Measurements from ENCODE around the gene AXIN2. TPM values are rescaled to one million over a fixed set of nuclear protein-coding genes. Genes with fewer than 3 reads are reported as not detected.

AXIN2 gene
- total RNA-seq, 1 donor from 2014 or later, result 8.9 TPM

DNA sequence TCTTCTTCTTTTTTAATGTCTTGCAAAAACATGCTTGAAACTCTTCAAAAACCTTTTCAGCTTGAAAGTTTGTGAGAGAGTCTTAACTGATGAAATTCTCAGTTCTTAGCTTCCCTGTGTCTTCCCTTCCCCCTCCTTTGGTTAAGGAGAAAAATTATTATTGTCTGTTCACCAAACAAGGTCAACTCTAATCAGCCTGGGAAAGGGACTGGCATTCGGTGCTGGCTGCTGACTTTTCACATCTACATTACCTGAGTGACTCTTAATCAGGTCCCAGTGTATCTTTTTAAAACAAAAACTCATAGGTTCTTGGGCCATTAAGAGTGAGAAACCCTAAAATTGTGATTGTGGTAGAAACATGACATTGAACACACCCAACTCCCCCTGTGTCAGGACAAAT lies 39.1 kb upstream of the AXIN2 start:
- Mint-ChIP-seq H3K4me1 (ENCODE audit: low read depth, unreplicated experiment) (peaks cover 2% of the 10 kb centered on the region), H3K4me3 (ENCODE audit: unreplicated experiment) (no peak overlapping the region), H3K36me3 (ENCODE audit: low read depth, unreplicated experiment) (peaks cover 4% of the 10 kb centered on the region), H3K27me3 (ENCODE audit: low read depth, unreplicated experiment) (peaks cover 6% of the 10 kb centered on the region), H3K9me3 (ENCODE audit: unreplicated experiment) (peaks cover 2% of the 10 kb centered on the region), H3K27ac (ENCODE audit: unreplicated experiment) (no peak overlapping the region)
- H3K4me2 ChIP-seq (ENCODE audit: low read length), result no peak overlapping the region
- no peaks in the 10 kb centered on the region for H3K9me3 ChIP-seq (ENCODE audit: insufficient read depth, low read depth, low read length)
- no peaks in the 10 kb centered on the region for H3K27me3 ChIP-seq (ENCODE audit: insufficient read depth, low read length)
- no peak for DNase-seq (ENCODE audit: low read depth)
- H4K20me1 ChIP-seq (ENCODE audit: insufficient read depth, low read length), result no peaks in the 10 kb centered on the region
- H2AFZ ChIP-seq (ENCODE audit: low read depth, low read length), result no peak overlapping the region
- peaks cover 8% of the 10 kb centered on the region for H3K4me1 ChIP-seq (ENCODE audit: insufficient read depth, low read length)
- no peaks in the 10 kb centered on the region for H3K36me3 ChIP-seq (ENCODE audit: insufficient read depth, low read length)
- no peak overlapping the region for H3K4me3 ChIP-seq (ENCODE audit: insufficient read depth, low read depth, low read length)
- no peak overlapping the region for H3K9ac ChIP-seq (ENCODE audit: low read length)
- FAIRE-seq, result no peak
- TF ChIP-seq, protein P1, sequence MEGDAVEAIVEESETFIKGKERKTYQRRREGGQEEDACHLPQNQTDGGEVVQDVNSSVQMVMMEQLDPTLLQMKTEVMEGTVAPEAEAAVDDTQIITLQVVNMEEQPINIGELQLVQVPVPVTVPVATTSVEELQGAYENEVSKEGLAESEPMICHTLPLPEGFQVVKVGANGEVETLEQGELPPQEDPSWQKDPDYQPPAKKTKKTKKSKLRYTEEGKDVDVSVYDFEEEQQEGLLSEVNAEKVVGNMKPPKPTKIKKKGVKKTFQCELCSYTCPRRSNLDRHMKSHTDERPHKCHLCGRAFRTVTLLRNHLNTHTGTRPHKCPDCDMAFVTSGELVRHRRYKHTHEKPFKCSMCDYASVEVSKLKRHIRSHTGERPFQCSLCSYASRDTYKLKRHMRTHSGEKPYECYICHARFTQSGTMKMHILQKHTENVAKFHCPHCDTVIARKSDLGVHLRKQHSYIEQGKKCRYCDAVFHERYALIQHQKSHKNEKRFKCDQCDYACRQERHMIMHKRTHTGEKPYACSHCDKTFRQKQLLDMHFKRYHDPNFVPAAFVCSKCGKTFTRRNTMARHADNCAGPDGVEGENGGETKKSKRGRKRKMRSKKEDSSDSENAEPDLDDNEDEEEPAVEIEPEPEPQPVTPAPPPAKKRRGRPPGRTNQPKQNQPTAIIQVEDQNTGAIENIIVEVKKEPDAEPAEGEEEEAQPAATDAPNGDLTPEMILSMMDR (IDR thresholded peaks at IDR 0.05; ENCODE audit: insufficient read depth, low read depth, low read length), result no peak
- TF ChIP-seq EZH2 (IDR thresholded peaks at IDR 0.05; ENCODE audit: insufficient read depth, low read length), result no peak
- no peak overlapping the region for H3K27ac ChIP-seq (ENCODE audit: low read depth, low read length)
- H3K79me2 ChIP-seq (ENCODE audit: insufficient read depth, low read length), result no peaks in the 10 kb centered on the region

DNA sequence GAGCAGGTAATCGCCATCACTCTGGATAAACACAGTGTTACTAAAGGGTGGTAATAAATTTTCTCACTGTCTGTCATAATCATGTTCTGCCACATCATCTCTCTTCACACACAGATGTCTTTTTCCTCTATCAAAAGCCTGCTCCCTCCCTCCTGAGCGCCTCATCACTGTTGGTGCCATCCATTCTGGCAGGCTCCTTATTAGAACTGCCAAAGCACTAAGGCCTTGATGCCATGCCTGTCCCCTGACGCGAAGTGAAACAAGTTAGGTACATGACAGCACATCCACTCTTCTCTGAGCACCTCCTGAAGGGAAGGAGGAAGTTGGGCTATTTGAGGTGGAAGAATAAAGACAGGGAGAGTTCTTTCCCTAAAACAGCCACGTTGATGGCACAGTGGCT lies 38.2 kb upstream of the AXIN2 start:
- DNase-seq (ENCODE audit: low read depth) (no peak), FAIRE-seq (no peak)
- Histone ChIP-seq H3K36me3 (ENCODE audit: insufficient read depth, low read length) (no peaks in the 10 kb centered on the region), H2AFZ (ENCODE audit: low read depth, low read length) (no peak overlapping the region), H3K9me3 (ENCODE audit: insufficient read depth, low read depth, low read length) (no peaks in the 10 kb centered on the region), H3K27ac (ENCODE audit: low read depth, low read length) (no peak overlapping the region), H3K4me2 (ENCODE audit: low read length) (no peak overlapping the region), H3K4me3 (ENCODE audit: insufficient read depth, low read depth, low read length) (no peak overlapping the region), H3K4me1 (ENCODE audit: insufficient read depth, low read length) (peaks cover 8% of the 10 kb centered on the region), H3K79me2 (ENCODE audit: insufficient read depth, low read length) (no peaks in the 10 kb centered on the region), H3K9ac (ENCODE audit: low read length) (no peak overlapping the region), H3K27me3 (ENCODE audit: insufficient read depth, low read length) (no peaks in the 10 kb centered on the region), H4K20me1 (ENCODE audit: insufficient read depth, low read length) (no peaks in the 10 kb centered on the region)
- peaks cover 6% of the 10 kb centered on the region for H3K27me3 Mint-ChIP-seq (ENCODE audit: low read depth, unreplicated experiment)
- no peak overlapping the region for H3K27ac Mint-ChIP-seq (ENCODE audit: unreplicated experiment)
- H3K9me3 Mint-ChIP-seq (ENCODE audit: unreplicated experiment), result peaks cover 2% of the 10 kb centered on the region
- H3K4me1 Mint-ChIP-seq (ENCODE audit: low read depth, unreplicated experiment), result peaks cover 6% of the 10 kb centered on the region
- H3K4me3 Mint-ChIP-seq (ENCODE audit: unreplicated experiment), result no peak overlapping the region
- H3K36me3 Mint-ChIP-seq (ENCODE audit: low read depth, unreplicated experiment), result peaks cover 4% of the 10 kb centered on the region
- TF ChIP-seq, protein P1 (IDR thresholded peaks at IDR 0.05; ENCODE audit: insufficient read depth, low read depth, low read length), result no peak
- no peak for TF ChIP-seq EZH2 (IDR thresholded peaks at IDR 0.05; ENCODE audit: insufficient read depth, low read length)

DNA sequence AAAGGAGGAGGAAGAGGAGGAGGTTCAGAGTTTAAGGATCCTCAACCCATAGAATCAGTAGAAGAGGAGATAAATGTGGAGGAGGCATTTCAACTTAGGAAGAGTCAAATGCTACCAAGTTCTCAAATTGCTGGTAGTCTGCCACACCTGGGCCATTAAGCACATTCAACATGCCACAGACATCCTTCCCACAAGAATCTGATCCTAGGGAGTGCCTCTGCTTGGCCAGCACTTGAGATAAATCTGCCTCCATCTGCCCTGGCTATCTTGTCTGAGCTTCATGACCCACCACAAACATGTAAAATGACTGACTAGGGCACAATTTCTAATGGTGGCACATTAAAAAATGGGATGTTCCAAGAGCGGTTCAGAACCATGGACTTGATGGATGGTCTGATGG lies 37.3 kb upstream of the AXIN2 start:
- Histone ChIP-seq H3K79me2 (ENCODE audit: insufficient read depth, low read length) (no peaks in the 10 kb centered on the region), H3K36me3 (ENCODE audit: insufficient read depth, low read length) (no peaks in the 10 kb centered on the region), H3K4me2 (ENCODE audit: low read length) (no peak overlapping the region), H4K20me1 (ENCODE audit: insufficient read depth, low read length) (no peaks in the 10 kb centered on the region), H3K4me3 (ENCODE audit: insufficient read depth, low read depth, low read length) (no peak overlapping the region), H2AFZ (ENCODE audit: low read depth, low read length) (no peak overlapping the region), H3K27ac (ENCODE audit: low read depth, low read length) (no peak overlapping the region), H3K9me3 (ENCODE audit: insufficient read depth, low read depth, low read length) (no peaks in the 10 kb centered on the region), H3K9ac (ENCODE audit: low read length) (no peak overlapping the region), H3K4me1 (ENCODE audit: insufficient read depth, low read length) (peaks cover under 1% of the 10 kb centered on the region), H3K27me3 (ENCODE audit: insufficient read depth, low read length) (no peaks in the 10 kb centered on the region)
- H3K27ac Mint-ChIP-seq (ENCODE audit: unreplicated experiment), result no peak overlapping the region
- peaks cover 6% of the 10 kb centered on the region for H3K27me3 Mint-ChIP-seq (ENCODE audit: low read depth, unreplicated experiment)
- FAIRE-seq, result no peak
- peaks cover 4% of the 10 kb centered on the region for H3K36me3 Mint-ChIP-seq (ENCODE audit: low read depth, unreplicated experiment)
- peaks cover 14% of the 10 kb centered on the region for H3K4me1 Mint-ChIP-seq (ENCODE audit: low read depth, unreplicated experiment)
- peaks cover 2% of the 10 kb centered on the region for H3K9me3 Mint-ChIP-seq (ENCODE audit: unreplicated experiment)
- no peak for DNase-seq (ENCODE audit: low read depth)
- no peak for TF ChIP-seq EZH2 (IDR thresholded peaks at IDR 0.05; ENCODE audit: insufficient read depth, low read length)
- TF ChIP-seq, protein P1 (IDR thresholded peaks at IDR 0.05; ENCODE audit: insufficient read depth, low read depth, low read length), result no peak
- H3K4me3 Mint-ChIP-seq (ENCODE audit: unreplicated experiment), result no peak overlapping the region

Data from astrocyte (in vitro differentiated cells and primary cell).